ENCODE data around the gene TARS3.

DNA sequence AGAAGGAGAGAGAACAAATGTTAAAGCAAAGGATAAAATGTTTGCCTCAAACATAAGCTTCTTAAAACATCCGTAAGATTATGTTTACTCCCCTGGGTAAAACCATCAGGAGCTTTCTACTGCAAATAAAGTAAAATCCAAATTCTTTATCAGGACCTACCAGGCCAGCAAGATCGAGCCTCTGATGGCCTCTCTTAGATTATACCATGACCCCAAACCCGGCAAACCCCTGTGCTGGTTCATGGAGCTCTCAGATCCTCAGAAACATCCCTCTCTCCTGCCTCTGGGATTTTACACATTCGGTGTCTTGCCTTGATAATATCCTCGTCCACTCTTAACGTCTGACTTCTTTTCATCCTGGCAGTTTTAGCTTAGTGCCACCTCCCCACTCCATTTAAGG lies 7.5 kb upstream of the TARS3 start:
- TF ChIP-seq, protein P1, sequence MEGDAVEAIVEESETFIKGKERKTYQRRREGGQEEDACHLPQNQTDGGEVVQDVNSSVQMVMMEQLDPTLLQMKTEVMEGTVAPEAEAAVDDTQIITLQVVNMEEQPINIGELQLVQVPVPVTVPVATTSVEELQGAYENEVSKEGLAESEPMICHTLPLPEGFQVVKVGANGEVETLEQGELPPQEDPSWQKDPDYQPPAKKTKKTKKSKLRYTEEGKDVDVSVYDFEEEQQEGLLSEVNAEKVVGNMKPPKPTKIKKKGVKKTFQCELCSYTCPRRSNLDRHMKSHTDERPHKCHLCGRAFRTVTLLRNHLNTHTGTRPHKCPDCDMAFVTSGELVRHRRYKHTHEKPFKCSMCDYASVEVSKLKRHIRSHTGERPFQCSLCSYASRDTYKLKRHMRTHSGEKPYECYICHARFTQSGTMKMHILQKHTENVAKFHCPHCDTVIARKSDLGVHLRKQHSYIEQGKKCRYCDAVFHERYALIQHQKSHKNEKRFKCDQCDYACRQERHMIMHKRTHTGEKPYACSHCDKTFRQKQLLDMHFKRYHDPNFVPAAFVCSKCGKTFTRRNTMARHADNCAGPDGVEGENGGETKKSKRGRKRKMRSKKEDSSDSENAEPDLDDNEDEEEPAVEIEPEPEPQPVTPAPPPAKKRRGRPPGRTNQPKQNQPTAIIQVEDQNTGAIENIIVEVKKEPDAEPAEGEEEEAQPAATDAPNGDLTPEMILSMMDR (IDR thresholded peaks at IDR 0.05 in 8 of 11, conservative IDR thresholded peaks at IDR 0.05 in 3 of 11) = no peak
- no peak for TF ChIP-seq POLR2A (IDR thresholded peaks at IDR 0.05)
- TF ChIP-seq POLR2AphosphoS5 (IDR thresholded peaks at IDR 0.05) = no peak
